ENCODE results near the gene CDH23.

Gene CDH23

DNA sequence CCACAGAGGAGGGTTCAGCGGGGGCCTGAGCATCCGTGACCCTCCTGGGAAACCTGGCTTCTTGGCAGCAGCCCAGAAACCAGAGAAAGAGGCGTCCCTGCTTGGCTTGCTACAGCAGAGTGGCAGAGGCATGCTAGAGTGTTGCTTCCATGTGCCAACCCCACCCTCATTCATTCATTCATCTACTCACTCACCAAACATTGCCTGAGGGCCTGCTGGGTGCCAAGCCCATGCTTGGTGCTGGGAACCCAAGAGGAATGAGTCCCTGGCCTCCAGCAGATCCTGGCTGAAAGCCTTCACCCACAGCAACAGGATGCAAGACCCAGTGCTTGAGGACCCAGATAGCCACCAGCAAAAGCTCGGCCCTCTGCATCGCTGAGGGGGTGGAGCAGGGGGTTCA lies 129.0 kb downstream of the CDH23 start:
- TF ChIP-seq CTCF (IDR thresholded peaks at IDR 0.05; ENCODE audit: borderline replicate concordance, insufficient read depth, low read depth, low read length), result no peak
- no peak overlapping the region for H3K4me3 ChIP-seq (ENCODE audit: low read depth, low read length)

GRCh38 chr10:71526653-71527052 lies 129.9 kb downstream of the CDH23 start:
- H3K4me3 ChIP-seq (ENCODE audit: low read depth, low read length), result no peak overlapping the region
- no peak for TF ChIP-seq CTCF (IDR thresholded peaks at IDR 0.05; ENCODE audit: borderline replicate concordance, insufficient read depth, low read depth, low read length)

DNA sequence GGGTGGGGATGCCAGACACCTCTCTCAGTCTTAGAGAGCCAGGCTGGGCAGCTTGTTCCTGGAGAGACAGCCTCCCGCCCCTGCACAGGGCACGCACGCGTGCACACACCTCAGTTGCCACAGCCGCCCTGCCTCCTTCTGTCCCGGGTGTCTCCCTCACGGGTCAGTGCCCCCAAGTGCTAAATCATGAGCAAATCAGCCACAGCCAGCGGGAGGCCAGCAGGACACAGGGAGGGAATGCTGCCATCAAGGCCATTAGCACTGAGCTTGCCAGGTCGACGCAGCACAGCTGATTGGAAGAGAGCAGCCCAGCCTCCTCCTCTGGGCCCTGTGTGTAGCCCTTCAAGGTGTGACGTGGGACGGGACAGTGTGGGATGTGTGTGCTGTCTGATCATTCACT lies 130.4 kb downstream of the CDH23 start:
- no peak overlapping the region for H3K4me3 ChIP-seq (ENCODE audit: low read depth, low read length)
- no peak for TF ChIP-seq CTCF (IDR thresholded peaks at IDR 0.05; ENCODE audit: borderline replicate concordance, insufficient read depth, low read depth, low read length)

DNA sequence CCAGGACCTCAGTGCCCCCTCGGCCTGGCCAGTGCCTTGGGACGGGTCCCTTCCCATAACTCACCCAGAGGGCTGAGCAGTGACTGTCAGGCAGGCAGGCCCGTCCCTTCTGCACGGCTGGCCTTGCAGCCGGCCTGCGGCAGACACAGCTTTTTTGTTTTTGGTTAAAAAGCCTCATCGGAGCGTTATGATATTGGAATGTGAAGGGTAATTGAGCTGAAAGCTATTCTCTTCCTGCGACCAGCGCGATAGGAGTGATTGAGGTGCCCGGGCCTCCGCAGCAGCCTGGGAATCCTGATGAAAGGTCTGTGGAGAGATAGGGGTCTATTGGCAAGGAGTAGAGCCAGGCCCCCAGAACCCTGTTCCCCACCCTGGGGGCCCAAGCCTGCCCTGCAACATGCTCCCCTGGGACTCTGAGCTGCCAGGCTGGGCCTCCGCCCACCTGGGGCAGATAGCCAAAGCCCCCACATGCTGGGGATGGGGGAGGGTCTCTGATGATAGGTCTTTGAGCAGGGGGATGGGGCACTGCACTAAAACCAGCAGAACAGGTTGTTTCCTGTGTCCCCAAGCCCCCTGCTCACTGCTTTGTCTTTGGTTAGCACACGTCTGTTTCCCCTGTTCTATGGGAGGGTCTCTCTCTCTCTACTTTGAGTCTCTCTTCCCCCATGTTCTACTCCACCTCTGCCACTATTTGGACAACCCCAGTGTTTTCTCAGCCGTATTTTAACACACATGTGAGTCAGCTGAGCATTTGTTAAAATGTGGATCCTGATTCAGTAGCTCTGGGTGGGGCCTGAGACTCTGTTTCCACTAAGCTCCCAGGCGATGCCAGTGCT lies 131.9 kb downstream of the CDH23 start:
- no peak for TF ChIP-seq CTCF (IDR thresholded peaks at IDR 0.05; ENCODE audit: borderline replicate concordance, insufficient read depth, low read depth, low read length)
- H3K4me3 ChIP-seq (ENCODE audit: low read depth, low read length), result no peak overlapping the region

DNA sequence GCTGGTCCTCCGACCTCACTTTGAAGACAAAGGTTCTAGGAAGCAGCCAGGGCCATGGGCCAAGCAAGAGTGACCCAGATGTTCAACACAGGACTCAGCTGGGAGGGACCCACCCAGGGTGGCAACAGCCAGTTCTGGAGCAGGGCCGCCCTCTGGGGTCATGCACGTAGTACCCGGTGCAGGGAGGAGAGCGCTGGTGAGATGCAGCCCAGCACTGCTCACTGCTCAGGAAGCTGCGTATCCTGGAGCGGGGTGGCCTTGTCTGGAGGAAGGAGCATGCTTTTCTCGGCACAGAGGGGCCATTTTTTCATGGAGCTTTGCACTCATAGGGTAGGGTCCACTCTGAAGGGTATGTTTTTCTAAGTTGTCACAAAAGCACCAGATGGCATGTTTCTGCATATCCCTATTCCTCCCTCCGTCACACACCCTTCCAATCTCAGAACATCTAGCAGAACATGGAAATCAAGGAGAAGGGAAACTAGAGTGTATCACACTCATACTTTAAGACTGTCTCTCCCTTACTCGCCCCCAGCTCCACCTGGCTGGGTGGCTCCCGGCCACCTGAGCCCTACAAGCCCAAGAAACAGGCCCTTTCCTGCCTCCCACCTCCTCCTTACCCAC lies 132.6 kb downstream of the CDH23 start:
- TF ChIP-seq CTCF (IDR thresholded peaks at IDR 0.05; ENCODE audit: borderline replicate concordance, insufficient read depth, low read depth, low read length), result no peak
- no peak overlapping the region for H3K4me3 ChIP-seq (ENCODE audit: low read depth, low read length)

GRCh38 chr10:71530781-71531180 lies 134.1 kb downstream of the CDH23 start:
- TF ChIP-seq CTCF (IDR thresholded peaks at IDR 0.05; ENCODE audit: borderline replicate concordance, insufficient read depth, low read depth, low read length), result no peak
- H3K4me3 ChIP-seq (ENCODE audit: low read depth, low read length), result no peak overlapping the region

Measured in GM12875 (cell line).